Keratinocyte (primary cell): ENCODE measurements around the gene DSCAM. TPM values are rescaled to one million over a fixed set of nuclear protein-coding genes. Genes with fewer than 3 reads are reported as not detected.

Experiments used
- DNase-seq: peaks from one replicate; pipeline ENCODE4 v3.0.0-alpha.2; 2011; ENCODE audit warnings: low read depth, missing footprints, low spot score
- FAIRE-seq: peaks from 2 replicates; lab custom pipeline; 2011; peaks lifted over from hg19 to GRCh38; lab: Jason Lieb, UNC
- H2AFZ ChIP-seq: 2 replicates; pipeline ENCODE4 v1.6.0; 2012; ENCODE audit warnings: low read length, control low read depth, inconsistent platforms; ENCODE audit not compliant: control insufficient read depth
- H3K27ac ChIP-seq: 2 replicates; pipeline ENCODE4 v1.5.1; 2011; ENCODE audit warnings: low read length; ENCODE audit not compliant: control insufficient read depth, insufficient read depth
- H3K27me3 ChIP-seq: 3 replicates; pipeline ENCODE4 v1.6.0; 2011; ENCODE audit warnings: low read length; ENCODE audit not compliant: control insufficient read depth, insufficient read depth; ENCODE audit errors: extremely low read depth
- H3K36me3 ChIP-seq, 2 experiments: 2 replicates in 1 of 2; 3 replicates in 1 of 2; pipeline ENCODE4 v1.5.1; 2011; ENCODE audit warnings: low read length in 2 of 2, mild to moderate bottlenecking in 1 of 2; ENCODE audit not compliant: control insufficient read depth in 2 of 2, insufficient read depth in 2 of 2; ENCODE audit errors: extremely low read depth in 1 of 2
- H3K4me1 ChIP-seq: 3 replicates; pipeline ENCODE4 v1.5.1; 2011; ENCODE audit warnings: low read length; ENCODE audit not compliant: control insufficient read depth, insufficient read depth; ENCODE audit errors: extremely low read depth
- H3K4me2 ChIP-seq: 3 replicates; pipeline ENCODE4 v1.6.0; 2011; ENCODE audit warnings: low read depth, low read length; ENCODE audit not compliant: control insufficient read depth, insufficient read depth; ENCODE audit errors: extremely low read depth
- H3K4me3 ChIP-seq, 3 experiments: fragments of 200-600 bp in 1 of 3; sonication (generic) in 1 of 3; 2 replicates in 2 of 3; 3 replicates in 1 of 3; pipeline ENCODE4 v1.5.1; 2011 to 2016; ENCODE audit warnings: low read length in 3 of 3, mild to moderate bottlenecking in 3 of 3, control low read depth in 2 of 3, inconsistent platforms in 1 of 3, low read depth in 1 of 3, mixed read lengths in 1 of 3, mixed run types in 1 of 3, moderate library complexity in 1 of 3; ENCODE audit not compliant: control insufficient read depth in 2 of 3, insufficient read depth in 2 of 3; ENCODE audit errors: extremely low read depth in 1 of 3
- H3K79me2 ChIP-seq: 2 replicates; pipeline ENCODE4 v1.6.0; 2012; ENCODE audit warnings: low read length; ENCODE audit not compliant: control insufficient read depth, insufficient read depth
- H3K9ac ChIP-seq: 3 replicates; pipeline ENCODE4 v1.6.0; 2011; ENCODE audit warnings: low read length; ENCODE audit not compliant: control insufficient read depth, insufficient read depth; ENCODE audit errors: extremely low read depth
- H3K9me1 ChIP-seq: 3 replicates; pipeline ENCODE4 v1.6.0; 2011; ENCODE audit warnings: low read length; ENCODE audit not compliant: control insufficient read depth, insufficient read depth; ENCODE audit errors: extremely low read depth
- H3K9me3 ChIP-seq: 2 replicates; pipeline ENCODE4 v1.5.1; 2012; ENCODE audit warnings: low read depth, low read length; ENCODE audit not compliant: control insufficient read depth
- H4K20me1 ChIP-seq: 3 replicates; pipeline ENCODE4 v1.6.0; 2011; ENCODE audit warnings: low read length; ENCODE audit not compliant: control insufficient read depth, insufficient read depth; ENCODE audit errors: extremely low read depth
- CTCF ChIP-seq, 3 experiments: IDR thresholded peaks in 1 of 3; conservative IDR thresholded peaks in 1 of 3; optimal IDR thresholded peaks in 1 of 3; 2 replicates in 2 of 3; 3 replicates in 1 of 3; pipeline versions ENCODE3 to v1.5.1; 2011; ENCODE audit warnings: low read length in 3 of 3, mild to moderate bottlenecking in 3 of 3, moderate library complexity in 2 of 3, control low read depth in 1 of 3, inconsistent platforms in 1 of 3; ENCODE audit not compliant: insufficient read depth in 2 of 3; ENCODE audit errors: extremely low read depth in 1 of 3
- EZH2 ChIP-seq: IDR thresholded peaks from one replicate; pipeline ENCODE4 v1.6.1; 2012; ENCODE audit warnings: inconsistent platforms, mild to moderate bottlenecking, low read length, moderate library complexity
- dilution Hi-C: fragments of 300-500 bp; cut with MboI; formaldehyde crosslinking; loops from one replicate; pipeline ENCODE4 v1.7.0; 2020; ENCODE audit warnings: low sequenced_read_pairs; ENCODE audit not compliant: extremely low pct_ligation_motif_present
- polyA plus RNA-seq, 5 experiments: library from polyadenylated mRNA; depleted of rRNA in 3 of 5; stranded (reverse) in 3 of 5; stranded (forward) in 1 of 5; unstranded in 1 of 5; fragments of >200 nt; gene quantifications; 1 replicate in 1 of 5; 2 replicates in 3 of 5; 3 replicates in 1 of 5; pipeline versions ENCODE4 v1.2.1 to v1.2.3, GENCODE V29; 2011 to 2012; ENCODE audit warnings: missing spikeins in 2 of 5, low read depth in 1 of 5, low replicate concordance in 1 of 5

The DSCAM gene
- polyA plus RNA-seq, 1 donor (not counting 4 experiments of a cell fraction or from before 2014, with no cell fraction given): 2.1 TPM

DNA sequence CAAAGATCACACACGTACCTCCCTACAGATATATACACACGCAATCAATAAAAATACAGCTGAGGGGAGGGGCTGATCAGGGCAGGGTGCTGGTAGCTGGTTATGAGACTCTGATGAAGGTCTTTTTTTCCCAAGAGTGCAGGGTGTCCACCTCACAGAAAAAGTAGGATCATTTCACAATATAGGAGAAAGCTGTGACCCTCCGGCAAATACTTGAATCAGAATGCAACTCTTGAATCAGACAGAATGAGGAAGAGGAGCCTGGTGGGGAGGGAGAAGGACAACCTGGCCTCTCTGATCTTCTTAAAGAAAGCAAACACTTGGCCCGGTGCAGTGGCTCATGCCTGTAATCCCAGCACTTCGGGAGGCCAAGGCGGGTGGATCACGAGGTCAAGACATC, 710.4 kb downstream of the DSCAM start:
- H3K79me2 ChIP-seq: no peaks in the 10 kb centered on the region
- FAIRE-seq: no peak

GRCh38 chr21:40134731-40135492, 712.0 kb downstream of the DSCAM start:
- Histone ChIP-seq H3K79me2 (no peaks in the 10 kb centered on the region), H3K9me3 (no peaks in the 10 kb centered on the region), H3K9ac (no peak overlapping the region), H3K36me3 (no peaks in the 10 kb centered on the region), H3K4me1 (no peaks in the 10 kb centered on the region), H3K4me2 (no peak overlapping the region), H3K4me3 (no peak overlapping the region), H2AFZ (no peak overlapping the region), H3K27ac (no peak overlapping the region), H3K9me1 (no peaks in the 10 kb centered on the region), H4K20me1 (no peaks in the 10 kb centered on the region), H3K27me3 (no peaks in the 10 kb centered on the region)
- dilution Hi-C loops: no loop called here
- TF ChIP-seq CTCF (optimal IDR thresholded peaks at IDR 0.05 in 1 of 3, IDR thresholded peaks at IDR 0.05 in 1 of 3, conservative IDR thresholded peaks at IDR 0.05 in 1 of 3; ENCODE audit: extremely low read depth in 1 of 3, insufficient read depth in 2 of 3, low read length in 3 of 3): no peak
- no peak for FAIRE-seq
- no peak for DNase-seq

More for the DNA sequence above, 710.4 kb downstream of the DSCAM start:
- dilution Hi-C loops: no loop called here
- Histone ChIP-seq H4K20me1 (no peaks in the 10 kb centered on the region), H3K9me1 (no peaks in the 10 kb centered on the region), H3K4me2 (no peak overlapping the region), H2AFZ (no peak overlapping the region), H3K4me1 (no peaks in the 10 kb centered on the region), H3K27me3 (no peaks in the 10 kb centered on the region), H3K9me3 (no peaks in the 10 kb centered on the region), H3K36me3 (no peaks in the 10 kb centered on the region), H3K9ac (no peak overlapping the region), H3K4me3 (no peak overlapping the region), H3K27ac (no peak overlapping the region)
- no peak for DNase-seq
- TF ChIP-seq EZH2 (no peak), CTCF (optimal IDR thresholded peaks at IDR 0.05 in 1 of 3, IDR thresholded peaks at IDR 0.05 in 1 of 3, conservative IDR thresholded peaks at IDR 0.05 in 1 of 3; ENCODE audit: extremely low read depth in 1 of 3, insufficient read depth in 2 of 3, low read length in 3 of 3) (no peak)
